Measurements from ENCODE around the gene SLC28A3. TPM values are rescaled to one million over a fixed set of nuclear protein-coding genes. Genes with fewer than 3 reads are reported as not detected.

Gene SLC28A3
- total and polyA plus RNA-seq, 2 experiments from 2014 or later = not detected

- Histone ChIP-seq H3K27ac (ENCODE audit: low read depth) (no peak overlapping the region), H3K36me3 (ENCODE audit: insufficient read depth) (no peaks in the 10 kb centered on the region), H3K4me2 (no peak overlapping the region), H3K4me1 (ENCODE audit: insufficient read depth) (peaks cover 7% of the 10 kb centered on the region; the same call in 1 of the 2 replicates), H3K79me2 (replicated peaks; ENCODE audit: insufficient read depth) (no peaks in the 10 kb centered on the region), H3K9me2 (ENCODE audit: insufficient read depth) (no peaks in the 10 kb centered on the region), H3K27me3 (ENCODE audit: insufficient read depth) (no peaks in the 10 kb centered on the region), H3F3A (replicated peaks; ENCODE audit: low read depth) (no peaks in the 10 kb centered on the region), H4K20me1 (replicated peaks; ENCODE audit: insufficient read depth) (no peaks in the 10 kb centered on the region), H3K4me3 (no peak overlapping the region), H2AFZ (no peak overlapping the region)
- H3K27me3 Mint-ChIP-seq (ENCODE audit: insufficient read depth, low read depth, poor library complexity) = no peaks in the 10 kb centered on the region
- peak; percentile 93 for DNase-seq (ENCODE audit: low spot score)
- ATAC-seq = peak; percentile 97
- H3K27ac Mint-ChIP-seq = no peak overlapping the region
- H3K4me3 Mint-ChIP-seq = no peak overlapping the region
- peaks cover 11% of the 10 kb centered on the region; the same call in 2 of the 3 replicates for H3K4me1 Mint-ChIP-seq
- TF ChIP-seq STAT1 (IDR thresholded peaks at IDR 0.05; ENCODE audit: unreplicated experiment) (no peak), POLR2AphosphoS5 (IDR thresholded peaks at IDR 0.05; ENCODE audit: low read depth) (no peak), CTCF (conservative IDR thresholded peaks at IDR 0.05; ENCODE audit: low read depth in 2 of 2) (peak; percentile 85 to 97)
- TF ChIP-seq, protein P1, sequence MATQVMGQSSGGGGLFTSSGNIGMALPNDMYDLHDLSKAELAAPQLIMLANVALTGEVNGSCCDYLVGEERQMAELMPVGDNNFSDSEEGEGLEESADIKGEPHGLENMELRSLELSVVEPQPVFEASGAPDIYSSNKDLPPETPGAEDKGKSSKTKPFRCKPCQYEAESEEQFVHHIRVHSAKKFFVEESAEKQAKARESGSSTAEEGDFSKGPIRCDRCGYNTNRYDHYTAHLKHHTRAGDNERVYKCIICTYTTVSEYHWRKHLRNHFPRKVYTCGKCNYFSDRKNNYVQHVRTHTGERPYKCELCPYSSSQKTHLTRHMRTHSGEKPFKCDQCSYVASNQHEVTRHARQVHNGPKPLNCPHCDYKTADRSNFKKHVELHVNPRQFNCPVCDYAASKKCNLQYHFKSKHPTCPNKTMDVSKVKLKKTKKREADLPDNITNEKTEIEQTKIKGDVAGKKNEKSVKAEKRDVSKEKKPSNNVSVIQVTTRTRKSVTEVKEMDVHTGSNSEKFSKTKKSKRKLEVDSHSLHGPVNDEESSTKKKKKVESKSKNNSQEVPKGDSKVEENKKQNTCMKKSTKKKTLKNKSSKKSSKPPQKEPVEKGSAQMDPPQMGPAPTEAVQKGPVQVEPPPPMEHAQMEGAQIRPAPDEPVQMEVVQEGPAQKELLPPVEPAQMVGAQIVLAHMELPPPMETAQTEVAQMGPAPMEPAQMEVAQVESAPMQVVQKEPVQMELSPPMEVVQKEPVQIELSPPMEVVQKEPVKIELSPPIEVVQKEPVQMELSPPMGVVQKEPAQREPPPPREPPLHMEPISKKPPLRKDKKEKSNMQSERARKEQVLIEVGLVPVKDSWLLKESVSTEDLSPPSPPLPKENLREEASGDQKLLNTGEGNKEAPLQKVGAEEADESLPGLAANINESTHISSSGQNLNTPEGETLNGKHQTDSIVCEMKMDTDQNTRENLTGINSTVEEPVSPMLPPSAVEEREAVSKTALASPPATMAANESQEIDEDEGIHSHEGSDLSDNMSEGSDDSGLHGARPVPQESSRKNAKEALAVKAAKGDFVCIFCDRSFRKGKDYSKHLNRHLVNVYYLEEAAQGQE (IDR thresholded peaks at IDR 0.05; ENCODE audit: unreplicated experiment) = no peak
- H3K9me3 Mint-ChIP-seq = no peaks in the 10 kb centered on the region
- no peaks in the 10 kb centered on the region for H3K36me3 Mint-ChIP-seq (ENCODE audit: low read depth)
These were observed 79.3 kb downstream of the SLC28A3 start for GRCh38 chr9:84261070-84261746.

GRCh38 chr9:84258371-84258770 lies 82.2 kb downstream of the SLC28A3 start:
- Histone ChIP-seq H3K36me3 (ENCODE audit: insufficient read depth) (no peaks in the 10 kb centered on the region), H2AFZ (peak overlapping the region; percentile 28; the same call in 1 of the 2 replicates), H3K4me2 (no peak overlapping the region), H3F3A (replicated peaks; ENCODE audit: low read depth) (no peaks in the 10 kb centered on the region), H4K20me1 (replicated peaks; ENCODE audit: insufficient read depth) (no peaks in the 10 kb centered on the region), H3K4me1 (ENCODE audit: insufficient read depth) (peaks cover 7% of the 10 kb centered on the region; the same call in 1 of the 2 replicates), H3K4me3 (no peak overlapping the region), H3K27me3 (ENCODE audit: insufficient read depth) (no peaks in the 10 kb centered on the region), H3K79me2 (replicated peaks; ENCODE audit: insufficient read depth) (no peaks in the 10 kb centered on the region), H3K9me2 (ENCODE audit: insufficient read depth) (no peaks in the 10 kb centered on the region), H3K27ac (ENCODE audit: low read depth) (no peak overlapping the region)
- no peak; the same call in 2 of the 3 replicates for ATAC-seq
- H3K9me3 Mint-ChIP-seq = no peaks in the 10 kb centered on the region
- H3K27ac Mint-ChIP-seq = no peak overlapping the region
- no peak overlapping the region; the same call in 2 of the 3 replicates for H3K4me3 Mint-ChIP-seq
- H3K36me3 Mint-ChIP-seq (ENCODE audit: low read depth) = no peaks in the 10 kb centered on the region
- H3K4me1 Mint-ChIP-seq = peaks cover 15% of the 10 kb centered on the region; the same call in 2 of the 3 replicates
- no peak for DNase-seq (ENCODE audit: low spot score)
- no peaks in the 10 kb centered on the region for H3K27me3 Mint-ChIP-seq (ENCODE audit: insufficient read depth, low read depth, poor library complexity)
- no peak for TF ChIP-seq NANOG (IDR thresholded peaks at IDR 0.05; ENCODE audit: borderline replicate concordance)
- TF ChIP-seq, protein P2, sequence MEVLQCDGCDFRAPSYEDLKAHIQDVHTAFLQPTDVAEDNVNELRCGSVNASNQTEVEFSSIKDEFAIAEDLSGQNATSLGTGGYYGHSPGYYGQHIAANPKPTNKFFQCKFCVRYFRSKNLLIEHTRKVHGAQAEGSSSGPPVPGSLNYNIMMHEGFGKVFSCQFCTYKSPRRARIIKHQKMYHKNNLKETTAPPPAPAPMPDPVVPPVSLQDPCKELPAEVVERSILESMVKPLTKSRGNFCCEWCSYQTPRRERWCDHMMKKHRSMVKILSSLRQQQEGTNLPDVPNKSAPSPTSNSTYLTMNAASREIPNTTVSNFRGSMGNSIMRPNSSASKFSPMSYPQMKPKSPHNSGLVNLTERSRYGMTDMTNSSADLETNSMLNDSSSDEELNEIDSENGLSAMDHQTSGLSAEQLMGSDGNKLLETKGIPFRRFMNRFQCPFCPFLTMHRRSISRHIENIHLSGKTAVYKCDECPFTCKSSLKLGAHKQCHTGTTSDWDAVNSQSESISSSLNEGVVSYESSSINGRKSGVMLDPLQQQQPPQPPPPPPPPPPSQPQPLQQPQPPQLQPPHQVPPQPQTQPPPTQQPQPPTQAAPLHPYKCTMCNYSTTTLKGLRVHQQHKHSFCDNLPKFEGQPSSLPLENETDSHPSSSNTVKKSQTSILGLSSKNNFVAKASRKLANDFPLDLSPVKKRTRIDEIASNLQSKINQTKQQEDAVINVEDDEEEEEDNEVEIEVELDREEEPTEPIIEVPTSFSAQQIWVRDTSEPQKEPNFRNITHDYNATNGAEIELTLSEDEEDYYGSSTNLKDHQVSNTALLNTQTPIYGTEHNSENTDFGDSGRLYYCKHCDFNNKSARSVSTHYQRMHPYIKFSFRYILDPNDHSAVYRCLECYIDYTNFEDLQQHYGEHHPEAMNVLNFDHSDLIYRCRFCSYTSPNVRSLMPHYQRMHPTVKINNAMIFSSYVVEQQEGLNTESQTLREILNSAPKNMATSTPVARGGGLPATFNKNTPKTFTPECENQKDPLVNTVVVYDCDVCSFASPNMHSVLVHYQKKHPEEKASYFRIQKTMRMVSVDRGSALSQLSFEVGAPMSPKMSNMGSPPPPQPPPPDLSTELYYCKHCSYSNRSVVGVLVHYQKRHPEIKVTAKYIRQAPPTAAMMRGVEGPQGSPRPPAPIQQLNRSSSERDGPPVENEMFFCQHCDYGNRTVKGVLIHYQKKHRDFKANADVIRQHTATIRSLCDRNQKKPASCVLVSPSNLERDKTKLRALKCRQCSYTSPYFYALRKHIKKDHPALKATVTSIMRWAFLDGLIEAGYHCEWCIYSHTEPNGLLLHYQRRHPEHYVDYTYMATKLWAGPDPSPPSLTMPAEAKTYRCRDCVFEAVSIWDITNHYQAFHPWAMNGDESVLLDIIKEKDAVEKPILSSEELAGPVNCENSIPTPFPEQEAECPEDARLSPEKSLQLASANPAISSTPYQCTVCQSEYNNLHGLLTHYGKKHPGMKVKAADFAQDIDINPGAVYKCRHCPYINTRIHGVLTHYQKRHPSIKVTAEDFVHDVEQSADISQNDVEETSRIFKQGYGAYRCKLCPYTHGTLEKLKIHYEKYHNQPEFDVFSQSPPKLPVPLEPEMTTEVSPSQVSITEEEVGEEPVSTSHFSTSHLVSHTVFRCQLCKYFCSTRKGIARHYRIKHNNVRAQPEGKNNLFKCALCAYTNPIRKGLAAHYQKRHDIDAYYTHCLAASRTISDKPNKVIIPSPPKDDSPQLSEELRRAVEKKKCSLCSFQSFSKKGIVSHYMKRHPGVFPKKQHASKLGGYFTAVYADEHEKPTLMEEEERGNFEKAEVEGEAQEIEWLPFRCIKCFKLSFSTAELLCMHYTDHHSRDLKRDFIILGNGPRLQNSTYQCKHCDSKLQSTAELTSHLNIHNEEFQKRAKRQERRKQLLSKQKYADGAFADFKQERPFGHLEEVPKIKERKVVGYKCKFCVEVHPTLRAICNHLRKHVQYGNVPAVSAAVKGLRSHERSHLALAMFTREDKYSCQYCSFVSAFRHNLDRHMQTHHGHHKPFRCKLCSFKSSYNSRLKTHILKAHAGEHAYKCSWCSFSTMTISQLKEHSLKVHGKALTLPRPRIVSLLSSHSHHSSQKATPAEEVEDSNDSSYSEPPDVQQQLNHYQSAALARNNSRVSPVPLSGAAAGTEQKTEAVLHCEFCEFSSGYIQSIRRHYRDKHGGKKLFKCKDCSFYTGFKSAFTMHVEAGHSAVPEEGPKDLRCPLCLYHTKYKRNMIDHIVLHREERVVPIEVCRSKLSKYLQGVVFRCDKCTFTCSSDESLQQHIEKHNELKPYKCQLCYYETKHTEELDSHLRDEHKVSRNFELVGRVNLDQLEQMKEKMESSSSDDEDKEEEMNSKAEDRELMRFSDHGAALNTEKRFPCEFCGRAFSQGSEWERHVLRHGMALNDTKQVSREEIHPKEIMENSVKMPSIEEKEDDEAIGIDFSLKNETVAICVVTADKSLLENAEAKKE (CRISPR knock-in tag; IDR thresholded peaks at IDR 0.05) = no peak
- TF ChIP-seq STAT1 (IDR thresholded peaks at IDR 0.05; ENCODE audit: unreplicated experiment) = no peak
- no peak for TF ChIP-seq EZH2phosphoT487 (IDR thresholded peaks at IDR 0.05; ENCODE audit: unreplicated experiment)
- no peak for TF ChIP-seq ZNF331 (CRISPR knock-in tag; IDR thresholded peaks at IDR 0.05; ENCODE audit: low read depth)
- TF ChIP-seq POLR2AphosphoS5 (IDR thresholded peaks at IDR 0.05; ENCODE audit: low read depth) = no peak
- no peak for TF ChIP-seq ZNF114 (CRISPR knock-in tag; IDR thresholded peaks at IDR 0.05)

Data from GM23338 (cell line).